ENCODE data around the gene ACSF3. TPM values are rescaled to one million over a fixed set of nuclear protein-coding genes. Genes with fewer than 3 reads are reported as not detected.

The ACSF3 gene
- total and polyA plus RNA-seq, 7 donors = 13.4 to 26.5 (median 16.2) TPM

DNA sequence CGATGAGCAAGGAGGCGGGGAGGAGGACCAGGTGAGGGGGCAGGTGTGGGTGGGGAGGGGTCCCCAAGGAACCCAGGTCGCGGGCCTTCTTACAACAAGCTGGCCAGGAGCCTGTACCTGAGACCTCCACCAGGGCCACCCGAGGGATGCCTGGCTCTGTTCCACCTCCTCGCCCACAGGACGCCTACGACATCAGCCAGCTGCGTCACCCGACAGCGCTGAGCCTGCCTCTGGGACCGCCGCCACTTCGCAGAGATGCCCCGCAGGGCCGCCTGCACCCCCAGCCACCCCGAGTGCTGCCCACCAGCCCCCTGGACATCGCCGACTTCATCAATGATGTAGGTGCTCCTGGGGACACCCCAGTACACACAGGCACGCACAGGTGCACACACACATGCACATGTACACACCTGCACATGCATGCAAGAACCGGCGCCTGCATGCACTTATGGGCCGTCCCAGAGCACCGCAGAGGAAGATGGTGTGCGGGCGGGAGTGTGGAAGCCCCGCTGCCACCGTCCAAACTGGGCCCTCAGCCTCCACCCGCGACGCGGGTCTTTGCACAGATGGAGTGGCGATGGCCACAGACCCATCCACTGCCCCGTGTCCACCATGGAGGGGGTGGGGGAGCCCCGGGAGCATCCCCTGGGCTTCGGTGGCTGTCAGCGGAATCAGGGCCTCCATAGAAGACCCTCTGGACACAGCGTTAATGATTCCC lies 100.1 kb downstream of the ACSF3 start:
- H3K4me3 ChIP-seq = no peak overlapping the region
- peaks cover 0 to 38% of the 10 kb centered on the region in 2 donors for H3K36me3 ChIP-seq (ENCODE audit: insufficient read depth in 1 of 2, low read depth in 1 of 2)
- H3K27me3 ChIP-seq (ENCODE audit: insufficient read depth in 3 of 3, low read length in 2 of 3) = peaks cover 0 to 13% (median 0%) of the 10 kb centered on the region in 3 donors
- DNase-seq = peak in 1 of 2 donors; percentile 58
- no peak for ATAC-seq
- 75 to 78% (median 78%) methylated on average over 35 to 38 of the region's 38 CpGs for WGBS, 3 donors
- no peaks in the 10 kb centered on the region for H3K4me1 ChIP-seq
- TF ChIP-seq, protein P1, sequence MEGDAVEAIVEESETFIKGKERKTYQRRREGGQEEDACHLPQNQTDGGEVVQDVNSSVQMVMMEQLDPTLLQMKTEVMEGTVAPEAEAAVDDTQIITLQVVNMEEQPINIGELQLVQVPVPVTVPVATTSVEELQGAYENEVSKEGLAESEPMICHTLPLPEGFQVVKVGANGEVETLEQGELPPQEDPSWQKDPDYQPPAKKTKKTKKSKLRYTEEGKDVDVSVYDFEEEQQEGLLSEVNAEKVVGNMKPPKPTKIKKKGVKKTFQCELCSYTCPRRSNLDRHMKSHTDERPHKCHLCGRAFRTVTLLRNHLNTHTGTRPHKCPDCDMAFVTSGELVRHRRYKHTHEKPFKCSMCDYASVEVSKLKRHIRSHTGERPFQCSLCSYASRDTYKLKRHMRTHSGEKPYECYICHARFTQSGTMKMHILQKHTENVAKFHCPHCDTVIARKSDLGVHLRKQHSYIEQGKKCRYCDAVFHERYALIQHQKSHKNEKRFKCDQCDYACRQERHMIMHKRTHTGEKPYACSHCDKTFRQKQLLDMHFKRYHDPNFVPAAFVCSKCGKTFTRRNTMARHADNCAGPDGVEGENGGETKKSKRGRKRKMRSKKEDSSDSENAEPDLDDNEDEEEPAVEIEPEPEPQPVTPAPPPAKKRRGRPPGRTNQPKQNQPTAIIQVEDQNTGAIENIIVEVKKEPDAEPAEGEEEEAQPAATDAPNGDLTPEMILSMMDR (IDR thresholded peaks at IDR 0.05) = no peak
- intact Hi-C loops (cut with DNase I) = no loop called here
- no peaks in the 10 kb centered on the region for H3K9me3 ChIP-seq
- H3K27ac ChIP-seq = no peak overlapping the region

DNA sequence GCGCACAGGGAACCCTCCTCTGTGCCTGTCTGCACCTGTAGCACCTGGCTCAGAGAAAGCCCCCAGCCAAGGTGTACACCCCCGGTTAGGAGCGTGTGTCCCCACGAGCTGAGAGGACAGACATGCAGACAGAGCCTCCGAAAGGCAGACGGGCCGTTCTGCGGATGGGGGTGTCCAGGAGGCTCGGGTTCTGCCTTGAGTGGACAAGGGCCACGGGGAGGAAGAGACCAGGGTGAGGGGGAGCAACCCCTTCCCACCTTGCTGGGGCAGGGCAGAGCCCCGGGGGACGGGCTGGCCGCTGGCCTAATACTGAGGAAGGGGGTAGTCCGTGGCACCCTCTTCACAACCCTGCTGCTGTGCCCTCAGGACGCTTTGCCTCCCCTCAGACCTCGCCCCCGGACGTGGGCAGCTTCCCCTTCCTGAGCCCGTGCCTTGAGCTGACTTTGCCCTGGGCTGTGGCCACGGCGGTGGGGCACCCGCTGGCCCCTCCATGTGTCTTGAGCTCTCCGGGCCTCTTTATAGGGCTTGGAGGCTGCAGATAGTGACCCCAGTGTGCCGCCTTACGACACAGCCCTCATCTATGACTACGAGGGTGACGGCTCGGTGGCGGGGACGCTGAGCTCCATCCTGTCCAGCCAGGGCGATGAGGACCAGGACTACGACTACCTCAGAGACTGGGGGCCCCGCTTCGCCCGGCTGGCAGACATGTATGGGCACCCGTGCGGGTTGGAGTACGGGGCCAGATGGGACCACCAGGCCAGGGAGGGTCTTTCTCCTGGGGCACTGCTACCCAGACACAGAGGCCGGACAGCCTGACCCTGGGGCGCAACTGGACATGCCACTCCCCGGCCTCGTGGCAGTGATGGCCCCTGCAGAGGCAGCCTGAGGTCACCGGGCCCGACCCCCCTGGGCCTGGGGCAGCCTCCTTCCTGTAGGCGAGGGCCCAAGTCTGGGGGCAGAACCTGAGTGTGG lies 101.0 kb downstream of the ACSF3 start:
- Histone ChIP-seq H3K4me1 (no peaks in the 10 kb centered on the region), H3K36me3 (ENCODE audit: insufficient read depth in 1 of 2, low read depth in 1 of 2) (peaks cover 0 to 37% of the 10 kb centered on the region in 2 donors), H3K4me3 (no peak overlapping the region), H3K27ac (no peak overlapping the region), H3K9me3 (no peaks in the 10 kb centered on the region), H3K27me3 (ENCODE audit: insufficient read depth in 3 of 3, low read length in 2 of 3) (peaks cover 0 to 22% (median 6%) of the 10 kb centered on the region in 3 donors)
- WGBS, 3 donors = 83 to 86% (median 84%) methylated on average over 42 to 45 of the region's 45 CpGs
- intact Hi-C loops (cut with DNase I) = no loop called here
- ATAC-seq = no peak
- TF ChIP-seq, protein P1 (IDR thresholded peaks at IDR 0.05) = no peak
- peak in 1 of 2 donors; percentile 58 for DNase-seq

GRCh38 chr16:89195521-89196171 lies 102.0 kb downstream of the ACSF3 start:
- DNase-seq (peak in 1 of 2 donors; percentile 47), ATAC-seq (peak in 1 of 4 donors; percentile 2)
- Histone ChIP-seq H3K36me3 (ENCODE audit: insufficient read depth in 1 of 2, low read depth in 1 of 2) (peaks cover 0 to 27% of the 10 kb centered on the region in 2 donors), H3K4me3 (no peak overlapping the region), H3K9me3 (no peaks in the 10 kb centered on the region), H3K4me1 (no peaks in the 10 kb centered on the region), H3K27me3 (ENCODE audit: insufficient read depth in 3 of 3, low read length in 2 of 3) (peaks cover 0 to 32% (median 16%) of the 10 kb centered on the region in 3 donors), H3K27ac (no peak overlapping the region)
- TF ChIP-seq, protein P1 (IDR thresholded peaks at IDR 0.05) = no peak
- intact Hi-C loops (cut with DNase I) = no loop called here
- WGBS, 3 donors = 74 to 82% (median 80%) methylated on average over 20 to 21 of the region's 21 CpGs

GRCh38 chr16:89197033-89197632 lies 103.5 kb downstream of the ACSF3 start:
- intact Hi-C loops (cut with DNase I) = no loop called here
- DNase-seq = peak in 1 of 2 donors; percentile 45
- Histone ChIP-seq H3K36me3 (ENCODE audit: insufficient read depth in 1 of 2, low read depth in 1 of 2) (peaks cover 0 to 23% of the 10 kb centered on the region in 2 donors), H3K4me1 (no peaks in the 10 kb centered on the region), H3K9me3 (no peaks in the 10 kb centered on the region), H3K27ac (no peak overlapping the region), H3K27me3 (ENCODE audit: insufficient read depth in 3 of 3, low read length in 2 of 3) (peaks cover 0 to 44% (median 18%) of the 10 kb centered on the region in 3 donors), H3K4me3 (no peak overlapping the region)
- WGBS, 3 donors = 53 to 59% (median 55%) methylated on average over 11 to 13 of the region's 13 CpGs
- peak in 1 of 4 donors; percentile 2 for ATAC-seq
- TF ChIP-seq, protein P1 (IDR thresholded peaks at IDR 0.05) = no peak
